ENCODE results near the gene WWC1. TPM values are rescaled to one million over a fixed set of nuclear protein-coding genes. Genes with fewer than 3 reads are reported as not detected.

Gene WWC1
- total and polyA plus RNA-seq, 12 donors = 0.10 to 5.8 (median 0.55) TPM

DNA sequence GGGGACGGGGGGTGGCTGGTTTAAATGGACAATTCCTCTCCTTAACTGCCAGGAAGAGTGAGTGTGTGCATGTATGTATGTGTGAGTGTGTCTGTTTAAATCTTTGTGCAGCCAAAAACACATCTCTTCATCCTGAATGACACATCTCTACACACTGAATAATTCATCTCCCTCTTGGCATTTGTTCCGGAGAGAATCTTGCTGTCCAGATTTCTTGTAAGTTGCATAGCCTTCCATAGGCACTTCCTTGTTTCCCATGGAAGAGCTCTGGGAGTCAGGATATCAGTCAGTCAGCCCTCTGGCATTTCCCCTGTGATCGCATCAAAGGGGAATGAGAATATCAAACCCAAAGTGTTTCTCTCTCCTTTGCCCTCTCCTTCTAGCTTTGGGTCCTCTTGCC lies 74.7 kb downstream of the WWC1 start:
- H3K4me1 ChIP-seq (replicated peaks in 1 of 2) = no peaks in the 10 kb centered on the region
- H3K36me3 ChIP-seq (replicated peaks in 1 of 2) = no peaks in the 10 kb centered on the region
- H3K9me3 ChIP-seq (replicated peaks in 1 of 3) = no peaks in the 10 kb centered on the region
- DNase-seq = no peak
- TF ChIP-seq, protein P1, sequence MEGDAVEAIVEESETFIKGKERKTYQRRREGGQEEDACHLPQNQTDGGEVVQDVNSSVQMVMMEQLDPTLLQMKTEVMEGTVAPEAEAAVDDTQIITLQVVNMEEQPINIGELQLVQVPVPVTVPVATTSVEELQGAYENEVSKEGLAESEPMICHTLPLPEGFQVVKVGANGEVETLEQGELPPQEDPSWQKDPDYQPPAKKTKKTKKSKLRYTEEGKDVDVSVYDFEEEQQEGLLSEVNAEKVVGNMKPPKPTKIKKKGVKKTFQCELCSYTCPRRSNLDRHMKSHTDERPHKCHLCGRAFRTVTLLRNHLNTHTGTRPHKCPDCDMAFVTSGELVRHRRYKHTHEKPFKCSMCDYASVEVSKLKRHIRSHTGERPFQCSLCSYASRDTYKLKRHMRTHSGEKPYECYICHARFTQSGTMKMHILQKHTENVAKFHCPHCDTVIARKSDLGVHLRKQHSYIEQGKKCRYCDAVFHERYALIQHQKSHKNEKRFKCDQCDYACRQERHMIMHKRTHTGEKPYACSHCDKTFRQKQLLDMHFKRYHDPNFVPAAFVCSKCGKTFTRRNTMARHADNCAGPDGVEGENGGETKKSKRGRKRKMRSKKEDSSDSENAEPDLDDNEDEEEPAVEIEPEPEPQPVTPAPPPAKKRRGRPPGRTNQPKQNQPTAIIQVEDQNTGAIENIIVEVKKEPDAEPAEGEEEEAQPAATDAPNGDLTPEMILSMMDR (IDR thresholded peaks at IDR 0.05) = no peak
- TF ChIP-seq POLR2A (IDR thresholded peaks at IDR 0.05) = no peak
- no peak overlapping the region for H3K4me3 ChIP-seq
- 66 to 76% (median 69%) methylated on average over 2 to 3 of the region's 3 CpGs for WGBS, 4 donors
- H3K27me3 ChIP-seq = no peaks in the 10 kb centered on the region
- no peak overlapping the region for H3K27ac ChIP-seq
- intact Hi-C loops (cut with DNase I) = no loop called here

GRCh38 chr5:168368854-168369253 lies 77.4 kb downstream of the WWC1 start:
- no peak for TF ChIP-seq POLR2A (IDR thresholded peaks at IDR 0.05)
- TF ChIP-seq, protein P1 (IDR thresholded peaks at IDR 0.05) = no peak
- Histone ChIP-seq H3K27me3 (no peaks in the 10 kb centered on the region), H3K9me3 (replicated peaks in 1 of 3) (no peaks in the 10 kb centered on the region), H3K4me1 (replicated peaks in 1 of 2) (no peaks in the 10 kb centered on the region), H3K36me3 (replicated peaks in 1 of 2) (no peaks in the 10 kb centered on the region), H3K4me3 (no peak overlapping the region), H3K27ac (no peak overlapping the region)
- intact Hi-C loops (cut with DNase I) = no loop called here
- 42 to 65% (median 56%) methylated on average over 3 of the region's 3 CpGs for WGBS, 4 donors
- no peak for DNase-seq

DNA sequence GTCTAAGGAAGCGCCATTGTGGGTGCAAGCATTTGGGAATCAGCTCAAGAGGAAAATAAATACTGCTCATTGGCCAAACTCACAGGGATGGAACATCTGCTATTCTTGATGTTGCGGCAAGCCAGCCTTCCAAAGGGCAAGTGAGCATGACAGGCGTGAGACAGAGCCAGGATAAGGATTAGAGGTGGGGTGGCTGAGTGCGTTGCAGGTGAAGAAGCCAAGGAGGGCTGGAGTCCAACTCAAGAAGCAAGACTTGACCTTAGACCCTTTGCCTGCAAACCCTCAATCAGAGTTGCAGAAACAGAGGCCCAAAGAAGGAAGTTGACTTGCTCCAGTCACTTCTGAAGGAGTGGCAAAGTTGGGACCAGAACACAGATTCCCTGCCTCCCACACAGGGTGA lies 79.4 kb downstream of the WWC1 start:
- Histone ChIP-seq H3K27ac (no peak overlapping the region), H3K36me3 (replicated peaks in 1 of 2) (no peaks in the 10 kb centered on the region), H3K4me1 (replicated peaks in 1 of 2) (no peaks in the 10 kb centered on the region), H3K9me3 (replicated peaks in 1 of 3) (no peaks in the 10 kb centered on the region), H3K27me3 (no peaks in the 10 kb centered on the region), H3K4me3 (no peak overlapping the region)
- no peak for TF ChIP-seq POLR2A (IDR thresholded peaks at IDR 0.05)
- TF ChIP-seq, protein P1 (IDR thresholded peaks at IDR 0.05) = no peak
- WGBS, 4 donors = 86 to 94% (median 90%) methylated on average over 4 of the region's 4 CpGs
- no peak for DNase-seq
- intact Hi-C loops (cut with DNase I) = no loop called here

- no peaks in the 10 kb centered on the region for H3K27me3 ChIP-seq
- no peak overlapping the region for H3K27ac ChIP-seq
- 66 to 90% (median 83%) methylated on average over 1 to 2 of the region's 2 CpGs for WGBS, 4 donors
- no peaks in the 10 kb centered on the region for H3K4me1 ChIP-seq (replicated peaks in 1 of 2)
- no peak overlapping the region for H3K4me3 ChIP-seq
- intact Hi-C loops (cut with DNase I) = no loop called here
- no peaks in the 10 kb centered on the region for H3K9me3 ChIP-seq (replicated peaks in 1 of 3)
- no peak for TF ChIP-seq POLR2A (IDR thresholded peaks at IDR 0.05)
- TF ChIP-seq, protein P1 (IDR thresholded peaks at IDR 0.05) = no peak
- H3K36me3 ChIP-seq (replicated peaks in 1 of 2) = no peaks in the 10 kb centered on the region
- DNase-seq = no peak
These were observed 81.0 kb downstream of the WWC1 start for GRCh38 chr5:168372356-168372946.

All from adrenal gland (tissue), 12 donors.